OCI-LY7 (cell line): ENCODE measurements around the gene HSDL2. TPM values are rescaled to one million over a fixed set of nuclear protein-coding genes. Genes with fewer than 3 reads are reported as not detected.
A peak's percentile ranks its signal among the peaks of the same experiment; 100 is the strongest.

Source experiments
- BruUV-seq: library from RNA; stranded (reverse); fragments of 400-500 nt; replicated peaks from 2 replicates; lab custom pipeline; 2021; lab: Mats Ljungman, UMichigan
- CTCF ChIA-PET: fragments of 300-600 bp; sonication (Branson Sonifier 250); formaldehyde crosslinking; loops from one replicate; lab custom pipeline; 2022; ENCODE audit warnings: antibody characterized with exemption; ENCODE audit not compliant: unreplicated experiment; lab: Charles Lee
- POLR2A ChIA-PET: fragments of 300-600 bp; sonication (Branson Sonifier 250); formaldehyde crosslinking; loops from one replicate; lab custom pipeline; 2022; ENCODE audit warnings: antibody characterized with exemption; lab: Charles Lee
- DNase-seq: peaks from one replicate; pipeline ENCODE4 v3.0.0-alpha.2; 2015; ENCODE audit warnings: low spot score
- H2AFZ ChIP-seq: fragments of 200-600 bp; sonication (generic), shearing (Covaris generic); 2 replicates; pipeline ENCODE4 v1.6.1; 2014; ENCODE audit warnings: mild to moderate bottlenecking, antibody characterized with exemption, low read length, moderate library complexity
- H3K27ac ChIP-seq: fragments of 200-600 bp; sonication (generic); 2 replicates; pipeline ENCODE4 v1.5.1; 2014; ENCODE audit warnings: mixed run types, low read depth, mild to moderate bottlenecking, moderate library complexity, low read length, inconsistent platforms; ENCODE audit not compliant: poor library complexity, severe bottlenecking
- H3K36me3 ChIP-seq: fragments of 200-600 bp; sonication (generic); 2 replicates; pipeline ENCODE4 v1.6.1; 2014; ENCODE audit warnings: mild to moderate bottlenecking, antibody characterized with exemption, low read length, moderate library complexity, mixed read lengths; ENCODE audit not compliant: insufficient read depth
- H3K4me1 ChIP-seq: fragments of 200-600 bp; sonication (generic); 2 replicates; pipeline ENCODE4 v1.5.1; 2014; ENCODE audit warnings: mild to moderate bottlenecking, low read length; ENCODE audit not compliant: insufficient read depth, poor library complexity, severe bottlenecking
- H3K4me2 ChIP-seq: fragments of 200-600 bp; sonication (generic); 2 replicates; pipeline ENCODE4 v1.6.1; 2014; ENCODE audit warnings: mild to moderate bottlenecking, low read length
- H3K4me3 ChIP-seq: fragments of 200-600 bp; sonication (generic); 2 replicates; pipeline ENCODE4 v1.5.1; 2014; ENCODE audit warnings: mild to moderate bottlenecking, low read depth, low read length; ENCODE audit not compliant: poor library complexity, severe bottlenecking
- H3K79me2 ChIP-seq: fragments of 200-600 bp; sonication (generic); 2 replicates; pipeline ENCODE4 v1.6.1; 2016; ENCODE audit warnings: low read depth, mild to moderate bottlenecking, low read length, moderate library complexity, mixed read lengths; ENCODE audit not compliant: insufficient read depth
- H3K9me2 ChIP-seq: fragments of 200-600 bp; sonication (generic); 2 replicates; pipeline ENCODE4 v1.6.1; 2016; ENCODE audit warnings: mild to moderate bottlenecking, low read length, mixed read lengths; ENCODE audit not compliant: insufficient read depth
- H3K9me3 ChIP-seq: fragments of 200-600 bp; sonication (generic); 2 replicates; pipeline ENCODE4 v1.6.1; 2014; ENCODE audit warnings: mild to moderate bottlenecking, mixed run types, low read length, mixed read lengths
- H4K20me1 ChIP-seq: fragments of 200-600 bp; sonication (generic); 2 replicates; pipeline ENCODE4 v1.6.1; 2014; ENCODE audit warnings: mild to moderate bottlenecking, antibody characterized with exemption, low read length, moderate library complexity, mixed read lengths; ENCODE audit not compliant: insufficient read depth
- EZH2phosphoT487 ChIP-seq: fragments of 200-600 bp; sonication (generic); IDR thresholded peaks from 2 replicates; pipeline ENCODE4 v1.6.1; 2018; ENCODE audit warnings: low read depth, borderline replicate concordance, mild to moderate bottlenecking, mixed run types, antibody characterized with exemption, low read length, moderate library complexity, mixed read lengths
- intact Hi-C: fragments of 100-400 bp; cut with micrococcal nuclease; formaldehyde crosslinking; loops from one replicate; pipeline ENCODE4 v1.10.0; 2022; ENCODE audit not compliant: unreplicated experiment
- total RNA-seq, 2 experiments: library from RNA; depleted of rRNA in 1 of 2; stranded (reverse); fragments of >200 nt in 1 of 2; shearing (Covaris generic) in 1 of 2; gene quantifications; 2 replicates each; pipeline ENCODE4 v1.2.3, GENCODE V29; 2014 to 2022
- TF ChIP-seq, protein P1 (sequence below): fragments of 200-600 bp; sonication (generic); conservative IDR thresholded peaks from 2 replicates; pipeline ENCODE4 v1.5.1; 2014; ENCODE audit warnings: mild to moderate bottlenecking, antibody characterized with exemption, low read length, moderate library complexity, mixed read lengths

Gene HSDL2
- total RNA-seq, 2 experiments from 2014 or later: 12.7 to 16.6 TPM

DNA sequence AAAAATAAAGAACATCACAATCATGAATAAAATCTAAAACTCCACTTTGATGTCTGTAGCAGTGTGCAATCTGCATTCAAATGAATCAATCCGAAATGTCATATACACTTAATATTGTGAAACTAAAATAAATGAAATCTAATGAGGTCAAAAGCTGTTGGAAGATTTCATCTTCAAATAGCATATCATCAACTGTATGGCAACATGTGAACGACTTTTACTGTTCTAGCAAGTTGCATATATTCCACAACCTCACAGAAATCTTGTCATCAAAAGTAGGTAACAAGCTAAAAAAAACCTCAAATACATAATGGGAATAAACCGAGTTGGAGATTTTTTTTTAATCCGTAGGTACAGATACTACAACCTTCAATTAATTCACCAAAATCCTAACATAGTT lies 47.7 kb upstream of the HSDL2 start:
- ChIA-PET CTCF (no interaction called here), POLR2A (interaction anchor here (0.7 to 1.1 kb wide), 4 partner anchors 25 to 164 kb away, joined by 3 to 4 read pairs (median 3); partner anchors contain the start of gene HSDL2)
- H3K36me3 ChIP-seq: peaks cover 22% of the 10 kb centered on the region
- peaks cover 23% of the 10 kb centered on the region for H3K4me1 ChIP-seq
- BruUV-seq: no TSS peak
- no peaks in the 10 kb centered on the region for H3K9me2 ChIP-seq
- no peaks in the 10 kb centered on the region for H3K9me3 ChIP-seq
- H2AFZ ChIP-seq: peak overlapping the region; percentile 75; the same call in 1 of the 2 replicates
- intact Hi-C loops: loop anchor here (2.0 to 5.0 kb wide), 4 partner anchors 385 to 850 kb away; partner anchors contain the start of genes DNAJC25, ECPAS, INIP and UGCG
- peaks cover 11% of the 10 kb centered on the region; the same call in 1 of the 2 replicates for H4K20me1 ChIP-seq
- H3K27ac ChIP-seq: peak overlapping the region; percentile 91
- H3K4me3 ChIP-seq: peak overlapping the region; percentile 86
- TF ChIP-seq EZH2phosphoT487: no peak
- TF ChIP-seq, protein P1, sequence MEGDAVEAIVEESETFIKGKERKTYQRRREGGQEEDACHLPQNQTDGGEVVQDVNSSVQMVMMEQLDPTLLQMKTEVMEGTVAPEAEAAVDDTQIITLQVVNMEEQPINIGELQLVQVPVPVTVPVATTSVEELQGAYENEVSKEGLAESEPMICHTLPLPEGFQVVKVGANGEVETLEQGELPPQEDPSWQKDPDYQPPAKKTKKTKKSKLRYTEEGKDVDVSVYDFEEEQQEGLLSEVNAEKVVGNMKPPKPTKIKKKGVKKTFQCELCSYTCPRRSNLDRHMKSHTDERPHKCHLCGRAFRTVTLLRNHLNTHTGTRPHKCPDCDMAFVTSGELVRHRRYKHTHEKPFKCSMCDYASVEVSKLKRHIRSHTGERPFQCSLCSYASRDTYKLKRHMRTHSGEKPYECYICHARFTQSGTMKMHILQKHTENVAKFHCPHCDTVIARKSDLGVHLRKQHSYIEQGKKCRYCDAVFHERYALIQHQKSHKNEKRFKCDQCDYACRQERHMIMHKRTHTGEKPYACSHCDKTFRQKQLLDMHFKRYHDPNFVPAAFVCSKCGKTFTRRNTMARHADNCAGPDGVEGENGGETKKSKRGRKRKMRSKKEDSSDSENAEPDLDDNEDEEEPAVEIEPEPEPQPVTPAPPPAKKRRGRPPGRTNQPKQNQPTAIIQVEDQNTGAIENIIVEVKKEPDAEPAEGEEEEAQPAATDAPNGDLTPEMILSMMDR: no peak
- H3K79me2 ChIP-seq: peaks cover 56% of the 10 kb centered on the region
- DNase-seq: peak; percentile 14
- H3K4me2 ChIP-seq: peak overlapping the region; percentile 89

DNA sequence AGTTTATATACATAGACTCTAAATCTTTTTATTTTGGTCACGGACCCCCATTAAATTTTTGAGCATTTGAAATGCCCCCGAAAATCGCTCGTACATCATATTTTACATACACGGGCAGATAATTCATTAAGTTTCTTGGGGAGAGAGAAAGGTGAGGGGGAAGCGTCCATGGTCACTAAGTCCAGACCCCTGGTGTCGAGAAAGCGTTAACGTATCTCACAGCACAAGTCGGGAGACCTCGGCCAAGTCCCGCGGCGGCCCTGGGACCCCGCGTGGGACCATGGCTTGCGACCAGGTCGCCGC lies 47.3 kb upstream of the HSDL2 start:
- BruUV-seq: no TSS peak
- ChIA-PET CTCF (no interaction called here), POLR2A (interaction anchor here (0.7 to 1.1 kb wide), 3 partner anchors 25 to 47 kb away, joined by 3 to 4 read pairs (median 3); partner anchors contain the start of gene HSDL2)
- Histone ChIP-seq H3K9me3 (no peaks in the 10 kb centered on the region), H3K36me3 (peaks cover 22% of the 10 kb centered on the region), H3K27ac (peak overlapping the region; percentile 91), H2AFZ (peak overlapping the region; percentile 75; the same call in 1 of the 2 replicates), H3K4me1 (peaks cover 23% of the 10 kb centered on the region), H4K20me1 (peaks cover 11% of the 10 kb centered on the region; the same call in 1 of the 2 replicates), H3K9me2 (no peaks in the 10 kb centered on the region), H3K4me3 (peak overlapping the region; percentile 86), H3K4me2 (peak overlapping the region; percentile 89), H3K79me2 (peaks cover 52% of the 10 kb centered on the region)
- intact Hi-C loops: loop anchor here (2.0 to 5.0 kb wide), 4 partner anchors 385 to 850 kb away; partner anchors contain the start of genes DNAJC25, ECPAS, INIP and UGCG
- TF ChIP-seq EZH2phosphoT487: no peak
- TF ChIP-seq, protein P1: 0 out of 2 replicates have a peak, but pooled peaks have one; percentile 24
- no peak for DNase-seq
